Glutamatergic neuron (in vitro differentiated cells): ENCODE data around the gene ANKRD45. TPM values are rescaled to one million over a fixed set of nuclear protein-coding genes. Genes with fewer than 3 reads are reported as not detected.
"Not testable (repeated sequence)": the region's sequence is repeated elsewhere in the genome, so short reads cannot be mapped to it uniquely, and the experiment has no call there.

Source experiments
- DNase-seq: peaks from one replicate; pipeline ENCODE4 v3.0.0; 2022
- H3K27ac Mint-ChIP-seq: one replicate; pipeline ENCODE4 v1.8.0; 2020; ENCODE audit warnings: mild to moderate bottlenecking, mixed read lengths, inconsistent platforms; ENCODE audit not compliant: unreplicated experiment
- H3K27me3 Mint-ChIP-seq: one replicate; pipeline ENCODE4 v1.8.0; 2020; ENCODE audit warnings: mild to moderate bottlenecking, moderate library complexity, mixed read lengths, inconsistent platforms; ENCODE audit not compliant: unreplicated experiment
- H3K36me3 Mint-ChIP-seq: one replicate; pipeline ENCODE4 v1.8.0; 2020; ENCODE audit warnings: mild to moderate bottlenecking, mixed read lengths, inconsistent platforms; ENCODE audit not compliant: unreplicated experiment
- H3K4me1 Mint-ChIP-seq: one replicate; pipeline ENCODE4 v1.8.0; 2020; ENCODE audit warnings: mild to moderate bottlenecking, low read depth, mixed read lengths, inconsistent platforms; ENCODE audit not compliant: unreplicated experiment
- H3K4me3 Mint-ChIP-seq: one replicate; pipeline ENCODE4 v1.8.0; 2020; ENCODE audit warnings: mild to moderate bottlenecking, mixed read lengths, inconsistent platforms; ENCODE audit not compliant: unreplicated experiment
- H3K9me3 Mint-ChIP-seq: one replicate; pipeline ENCODE4 v1.8.0; 2020; ENCODE audit warnings: mild to moderate bottlenecking, moderate library complexity, mixed read lengths, inconsistent platforms; ENCODE audit not compliant: unreplicated experiment
- total RNA-seq: library from RNA; stranded (reverse); fragmentation: NEBNext Ultra II Directional; extraction: Animal tissue kit (Norgen Biotek cat#: 25700); gene quantifications from one replicate; pipeline ENCODE4 v1.2.1, GENCODE V29; 2021; ENCODE audit not compliant: unreplicated experiment
- TF ChIP-seq, protein P1 (sequence below): fragments of 200-600 bp; sonication (generic); IDR thresholded peaks from one replicate; pipeline ENCODE4 v1.5.0; 2021; ENCODE audit not compliant: partially characterized antibody, unreplicated experiment

ANKRD45 gene
- total RNA-seq, 1 donor from 2014 or later: 4.7 TPM

- TF ChIP-seq, protein P1, sequence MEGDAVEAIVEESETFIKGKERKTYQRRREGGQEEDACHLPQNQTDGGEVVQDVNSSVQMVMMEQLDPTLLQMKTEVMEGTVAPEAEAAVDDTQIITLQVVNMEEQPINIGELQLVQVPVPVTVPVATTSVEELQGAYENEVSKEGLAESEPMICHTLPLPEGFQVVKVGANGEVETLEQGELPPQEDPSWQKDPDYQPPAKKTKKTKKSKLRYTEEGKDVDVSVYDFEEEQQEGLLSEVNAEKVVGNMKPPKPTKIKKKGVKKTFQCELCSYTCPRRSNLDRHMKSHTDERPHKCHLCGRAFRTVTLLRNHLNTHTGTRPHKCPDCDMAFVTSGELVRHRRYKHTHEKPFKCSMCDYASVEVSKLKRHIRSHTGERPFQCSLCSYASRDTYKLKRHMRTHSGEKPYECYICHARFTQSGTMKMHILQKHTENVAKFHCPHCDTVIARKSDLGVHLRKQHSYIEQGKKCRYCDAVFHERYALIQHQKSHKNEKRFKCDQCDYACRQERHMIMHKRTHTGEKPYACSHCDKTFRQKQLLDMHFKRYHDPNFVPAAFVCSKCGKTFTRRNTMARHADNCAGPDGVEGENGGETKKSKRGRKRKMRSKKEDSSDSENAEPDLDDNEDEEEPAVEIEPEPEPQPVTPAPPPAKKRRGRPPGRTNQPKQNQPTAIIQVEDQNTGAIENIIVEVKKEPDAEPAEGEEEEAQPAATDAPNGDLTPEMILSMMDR: no peak
- no peak for DNase-seq
- Mint-ChIP-seq H3K36me3 (no peaks in the 10 kb centered on the region), H3K4me3 (no peak overlapping the region), H3K27ac (no peak overlapping the region), H3K9me3 (no peaks in the 10 kb centered on the region), H3K27me3 (no peaks in the 10 kb centered on the region), H3K4me1 (no peaks in the 10 kb centered on the region)
These were observed 101.2 kb downstream of the ANKRD45 start for GRCh38 chr1:173568483-173568882.

DNA sequence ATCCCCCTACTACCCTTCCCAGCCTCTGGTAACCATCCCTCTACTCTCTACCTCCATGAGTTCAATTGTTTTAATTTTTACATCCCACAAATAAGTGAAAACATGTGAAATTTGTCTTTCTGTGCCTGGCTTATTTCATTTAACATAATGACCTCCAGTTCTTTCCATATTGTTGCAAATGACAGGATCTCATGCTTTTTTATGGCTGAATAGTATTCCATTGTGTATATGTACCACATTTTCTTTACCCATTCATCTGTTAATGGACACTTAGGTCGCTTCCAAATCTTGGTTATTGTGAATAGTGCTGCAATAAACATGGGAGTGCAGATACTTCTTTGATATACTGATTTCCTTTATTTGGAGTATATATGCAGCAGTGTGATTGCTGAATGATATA is 105.8 kb downstream of the ANKRD45 start:
- not testable (repeated sequence) for H3K27me3 Mint-ChIP-seq, H3K27ac Mint-ChIP-seq, H3K9me3 Mint-ChIP-seq, H3K36me3 Mint-ChIP-seq, H3K4me1 Mint-ChIP-seq, H3K4me3 Mint-ChIP-seq, DNase-seq

GRCh38 chr1:173562813-173563212 is 106.8 kb downstream of the ANKRD45 start:
- Mint-ChIP-seq H3K27me3 (peaks cover 2% of the 10 kb centered on the region), H3K9me3 (no peaks in the 10 kb centered on the region), H3K4me1 (peaks cover 4% of the 10 kb centered on the region), H3K4me3 (no peak overlapping the region), H3K27ac (no peak overlapping the region), H3K36me3 (no peaks in the 10 kb centered on the region)
- TF ChIP-seq, protein P1: no peak
- DNase-seq: no peak

DNA sequence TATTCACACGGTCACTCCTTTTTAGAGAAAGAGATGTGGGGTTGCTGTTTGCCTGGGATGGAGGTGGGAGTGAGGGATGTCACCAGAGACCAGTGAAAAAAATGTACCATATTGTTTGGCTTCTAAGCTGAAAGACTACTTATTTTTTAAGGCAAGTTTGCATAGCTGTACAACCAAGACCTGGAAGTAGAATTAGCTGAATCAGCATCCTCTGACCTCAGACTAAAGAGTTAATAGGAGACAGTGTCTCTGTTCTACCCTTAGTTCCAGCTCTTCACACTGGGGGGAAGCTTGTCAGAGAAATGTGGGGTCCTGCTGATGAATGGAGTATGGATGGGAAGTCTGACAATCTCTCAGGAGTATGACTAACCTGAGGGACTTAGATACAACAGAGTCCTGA is 108.4 kb downstream of the ANKRD45 start:
- no peaks in the 10 kb centered on the region for H3K36me3 Mint-ChIP-seq
- H3K9me3 Mint-ChIP-seq: no peaks in the 10 kb centered on the region
- peaks cover 4% of the 10 kb centered on the region for H3K4me1 Mint-ChIP-seq
- peaks cover 2% of the 10 kb centered on the region for H3K27me3 Mint-ChIP-seq
- TF ChIP-seq, protein P1: no peak
- no peak overlapping the region for H3K4me3 Mint-ChIP-seq
- H3K27ac Mint-ChIP-seq: no peak overlapping the region
- no peak for DNase-seq

DNA sequence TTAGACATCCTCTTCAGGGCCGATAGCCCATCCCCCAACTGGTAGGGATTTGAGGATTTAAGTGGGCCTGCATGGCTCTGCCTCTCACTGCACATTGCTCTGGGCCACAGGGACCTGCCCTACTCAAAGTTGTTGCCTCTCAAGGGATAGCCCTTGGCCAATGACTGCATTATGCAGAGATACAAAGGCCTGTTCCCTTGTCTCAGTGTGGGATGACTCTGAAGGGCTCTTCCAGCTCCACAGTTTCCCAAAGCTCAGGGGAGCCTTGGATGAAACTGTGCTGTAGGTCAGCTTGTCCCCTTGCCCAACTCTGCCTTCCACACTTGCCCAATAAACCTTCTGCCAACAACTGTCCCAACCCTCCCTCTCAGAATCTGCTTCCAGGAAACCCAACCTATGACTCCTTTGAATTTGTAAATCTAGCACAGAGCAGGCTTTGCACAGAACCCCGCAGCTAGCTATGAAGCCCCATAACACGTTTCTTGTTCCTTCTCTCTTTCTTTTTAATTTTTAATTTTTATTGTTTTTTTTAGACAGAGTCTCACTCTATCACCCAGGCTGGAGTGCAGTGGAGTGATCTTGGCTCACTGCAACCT is 109.3 kb downstream of the ANKRD45 start:
- peaks cover 4% of the 10 kb centered on the region for H3K4me1 Mint-ChIP-seq
- no peaks in the 10 kb centered on the region for H3K9me3 Mint-ChIP-seq
- H3K27me3 Mint-ChIP-seq: peaks cover 2% of the 10 kb centered on the region
- no peak overlapping the region for H3K27ac Mint-ChIP-seq
- H3K4me3 Mint-ChIP-seq: no peak overlapping the region
- DNase-seq: no peak
- H3K36me3 Mint-ChIP-seq: no peaks in the 10 kb centered on the region
- TF ChIP-seq, protein P1: no peak

Other genes with a start within 250 kb of the ANKRD45 start
- 29.3 TPM for gene PRDX6, start 192.5 kb downstream of the ANKRD45 start, total RNA-seq
- gene SLC9C2, start 66.8 kb downstream of the ANKRD45 start, total RNA-seq: 0.98 TPM
- not detected for gene TEX50, start 34.5 kb downstream of the ANKRD45 start, total RNA-seq
- gene KLHL20, start 45.1 kb upstream of the ANKRD45 start, total RNA-seq: 30.5 TPM
- gene DARS2, start 154.8 kb upstream of the ANKRD45 start, total RNA-seq: 17.0 TPM
- gene CENPL, start 155.0 kb upstream of the ANKRD45 start, total RNA-seq: 4.3 TPM
- gene GAS5, start 198.1 kb upstream of the ANKRD45 start, total RNA-seq: 281 TPM
- gene ZBTB37, start 198.5 kb upstream of the ANKRD45 start, total RNA-seq: 11.7 TPM
- gene SERPINC1, start 247.5 kb upstream of the ANKRD45 start, total RNA-seq: not detected